ENCODE results near the gene GXYLT2. TPM values are rescaled to one million over a fixed set of nuclear protein-coding genes. Genes with fewer than 3 reads are reported as not detected.

GXYLT2 gene
- total RNA-seq, 4 donors from 2014 or later, result 12.8 to 51.2 (median 13.8) TPM

GRCh38 chr3:72938471-72939265 is 50.8 kb downstream of the GXYLT2 start:
- ATAC-seq (ENCODE audit: low FRiP score) (peak; percentile 94), DNase-seq (ENCODE audit: low spot score) (peak; percentile 45)
- TF ChIP-seq, protein P1, sequence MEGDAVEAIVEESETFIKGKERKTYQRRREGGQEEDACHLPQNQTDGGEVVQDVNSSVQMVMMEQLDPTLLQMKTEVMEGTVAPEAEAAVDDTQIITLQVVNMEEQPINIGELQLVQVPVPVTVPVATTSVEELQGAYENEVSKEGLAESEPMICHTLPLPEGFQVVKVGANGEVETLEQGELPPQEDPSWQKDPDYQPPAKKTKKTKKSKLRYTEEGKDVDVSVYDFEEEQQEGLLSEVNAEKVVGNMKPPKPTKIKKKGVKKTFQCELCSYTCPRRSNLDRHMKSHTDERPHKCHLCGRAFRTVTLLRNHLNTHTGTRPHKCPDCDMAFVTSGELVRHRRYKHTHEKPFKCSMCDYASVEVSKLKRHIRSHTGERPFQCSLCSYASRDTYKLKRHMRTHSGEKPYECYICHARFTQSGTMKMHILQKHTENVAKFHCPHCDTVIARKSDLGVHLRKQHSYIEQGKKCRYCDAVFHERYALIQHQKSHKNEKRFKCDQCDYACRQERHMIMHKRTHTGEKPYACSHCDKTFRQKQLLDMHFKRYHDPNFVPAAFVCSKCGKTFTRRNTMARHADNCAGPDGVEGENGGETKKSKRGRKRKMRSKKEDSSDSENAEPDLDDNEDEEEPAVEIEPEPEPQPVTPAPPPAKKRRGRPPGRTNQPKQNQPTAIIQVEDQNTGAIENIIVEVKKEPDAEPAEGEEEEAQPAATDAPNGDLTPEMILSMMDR (IDR thresholded peaks at IDR 0.05), result peak in 2 of 3 donors; percentile 19 to 74

GRCh38 chr3:72941245-72941644 is 53.4 kb downstream of the GXYLT2 start:
- ATAC-seq (ENCODE audit: low FRiP score) (no peak), DNase-seq (ENCODE audit: low spot score) (no peak)
- TF ChIP-seq, protein P1 (IDR thresholded peaks at IDR 0.05), result no peak

- TF ChIP-seq, protein P1 (IDR thresholded peaks at IDR 0.05), result no peak
- no peak for DNase-seq (ENCODE audit: low spot score)
- ATAC-seq (ENCODE audit: low FRiP score), result no peak
These were observed 54.6 kb downstream of the GXYLT2 start for GRCh38 chr3:72942427-72942826.

DNA sequence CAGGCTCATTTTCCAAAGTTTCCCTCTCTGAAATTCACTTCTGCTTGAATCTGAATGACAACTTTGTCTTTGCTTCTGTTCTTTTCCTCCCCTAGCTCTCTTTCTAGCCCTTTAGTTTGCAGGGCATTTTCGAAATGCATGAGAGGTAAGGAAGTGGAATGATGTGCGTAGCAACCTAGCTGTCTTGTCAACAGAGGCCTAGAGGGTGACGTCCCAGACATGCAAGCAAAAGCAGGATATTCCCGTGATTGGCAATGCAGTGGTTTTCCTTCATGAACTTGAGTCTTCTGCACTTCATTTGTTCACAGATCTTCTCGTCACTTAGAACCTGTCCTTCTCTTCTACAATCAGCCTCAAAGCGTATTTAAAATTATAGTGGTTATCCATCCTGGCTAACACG is 56.9 kb downstream of the GXYLT2 start:
- no peak for ATAC-seq (ENCODE audit: low FRiP score)
- TF ChIP-seq, protein P1 (IDR thresholded peaks at IDR 0.05), result no peak
- DNase-seq (ENCODE audit: low spot score), result no peak

- DNase-seq (ENCODE audit: low spot score) (no peak), ATAC-seq (ENCODE audit: low FRiP score) (peak; percentile 54)
- TF ChIP-seq, protein P1 (IDR thresholded peaks at IDR 0.05), result no peak
These were observed 60.1 kb downstream of the GXYLT2 start for GRCh38 chr3:72947715-72948490.

GRCh38 chr3:72949016-72949415 is 61.2 kb downstream of the GXYLT2 start:
- TF ChIP-seq, protein P1 (IDR thresholded peaks at IDR 0.05), result no peak
- no peak for DNase-seq (ENCODE audit: low spot score)
- no peak for ATAC-seq (ENCODE audit: low FRiP score)
